HL-60 (cell line): ENCODE data around the gene PPP2CA.

Experiments
- GABPA ChIP-seq: IDR thresholded peaks from 2 replicates; pipeline ENCODE4 v1.6.1; 2012; ENCODE audit warnings: low read depth
- POLR2AphosphoS5 ChIP-seq: IDR thresholded peaks from 2 replicates; pipeline ENCODE4 v1.6.1; 2012; ENCODE audit warnings: low read depth
- SPI1 ChIP-seq: IDR thresholded peaks from 2 replicates; pipeline ENCODE4 v1.6.1; 2012; ENCODE audit warnings: low read depth, mild to moderate bottlenecking, borderline replicate concordance
- TF ChIP-seq, protein P1 (sequence below): IDR thresholded peaks from one replicate; pipeline ENCODE4 v1.5.1; 2011; ENCODE audit warnings: low read length, control low read depth, inconsistent platforms; ENCODE audit not compliant: insufficient read depth
- TF ChIP-seq, protein P2 (sequence below): IDR thresholded peaks from 2 replicates; pipeline ENCODE4 v1.6.1; 2012; ENCODE audit warnings: low read depth; ENCODE audit not compliant: insufficient replicate concordance

DNA sequence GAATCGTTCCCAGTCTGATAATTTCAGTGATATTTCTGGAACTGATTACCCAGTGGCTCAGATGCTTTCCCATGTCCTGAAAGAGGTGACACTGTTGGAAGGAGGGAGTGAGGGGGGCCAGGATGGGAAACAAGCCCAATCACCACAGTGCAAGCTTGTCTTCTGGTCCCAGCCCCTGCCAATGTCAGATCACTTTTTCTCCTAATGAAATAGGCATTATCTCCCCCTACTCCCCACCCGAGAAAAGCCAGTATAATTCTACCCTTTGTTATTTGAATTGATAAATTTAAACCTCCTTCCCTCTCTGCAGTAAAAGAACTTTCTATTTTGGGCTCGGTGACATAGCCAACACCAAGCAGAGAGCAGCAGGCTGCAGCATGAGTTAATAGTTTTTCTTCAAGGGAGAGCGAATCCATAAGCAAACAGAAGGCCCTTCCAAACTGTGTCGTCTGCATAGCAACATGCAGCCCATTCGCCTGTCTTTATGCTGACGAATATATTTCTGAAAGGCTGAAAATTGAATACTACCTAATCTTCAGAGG, 14.6 kb upstream of the PPP2CA start:
- TF ChIP-seq, protein P1, sequence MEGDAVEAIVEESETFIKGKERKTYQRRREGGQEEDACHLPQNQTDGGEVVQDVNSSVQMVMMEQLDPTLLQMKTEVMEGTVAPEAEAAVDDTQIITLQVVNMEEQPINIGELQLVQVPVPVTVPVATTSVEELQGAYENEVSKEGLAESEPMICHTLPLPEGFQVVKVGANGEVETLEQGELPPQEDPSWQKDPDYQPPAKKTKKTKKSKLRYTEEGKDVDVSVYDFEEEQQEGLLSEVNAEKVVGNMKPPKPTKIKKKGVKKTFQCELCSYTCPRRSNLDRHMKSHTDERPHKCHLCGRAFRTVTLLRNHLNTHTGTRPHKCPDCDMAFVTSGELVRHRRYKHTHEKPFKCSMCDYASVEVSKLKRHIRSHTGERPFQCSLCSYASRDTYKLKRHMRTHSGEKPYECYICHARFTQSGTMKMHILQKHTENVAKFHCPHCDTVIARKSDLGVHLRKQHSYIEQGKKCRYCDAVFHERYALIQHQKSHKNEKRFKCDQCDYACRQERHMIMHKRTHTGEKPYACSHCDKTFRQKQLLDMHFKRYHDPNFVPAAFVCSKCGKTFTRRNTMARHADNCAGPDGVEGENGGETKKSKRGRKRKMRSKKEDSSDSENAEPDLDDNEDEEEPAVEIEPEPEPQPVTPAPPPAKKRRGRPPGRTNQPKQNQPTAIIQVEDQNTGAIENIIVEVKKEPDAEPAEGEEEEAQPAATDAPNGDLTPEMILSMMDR = no peak
- TF ChIP-seq POLR2AphosphoS5 (no peak), GABPA (no peak), SPI1 (no peak)
- TF ChIP-seq, protein P2, sequence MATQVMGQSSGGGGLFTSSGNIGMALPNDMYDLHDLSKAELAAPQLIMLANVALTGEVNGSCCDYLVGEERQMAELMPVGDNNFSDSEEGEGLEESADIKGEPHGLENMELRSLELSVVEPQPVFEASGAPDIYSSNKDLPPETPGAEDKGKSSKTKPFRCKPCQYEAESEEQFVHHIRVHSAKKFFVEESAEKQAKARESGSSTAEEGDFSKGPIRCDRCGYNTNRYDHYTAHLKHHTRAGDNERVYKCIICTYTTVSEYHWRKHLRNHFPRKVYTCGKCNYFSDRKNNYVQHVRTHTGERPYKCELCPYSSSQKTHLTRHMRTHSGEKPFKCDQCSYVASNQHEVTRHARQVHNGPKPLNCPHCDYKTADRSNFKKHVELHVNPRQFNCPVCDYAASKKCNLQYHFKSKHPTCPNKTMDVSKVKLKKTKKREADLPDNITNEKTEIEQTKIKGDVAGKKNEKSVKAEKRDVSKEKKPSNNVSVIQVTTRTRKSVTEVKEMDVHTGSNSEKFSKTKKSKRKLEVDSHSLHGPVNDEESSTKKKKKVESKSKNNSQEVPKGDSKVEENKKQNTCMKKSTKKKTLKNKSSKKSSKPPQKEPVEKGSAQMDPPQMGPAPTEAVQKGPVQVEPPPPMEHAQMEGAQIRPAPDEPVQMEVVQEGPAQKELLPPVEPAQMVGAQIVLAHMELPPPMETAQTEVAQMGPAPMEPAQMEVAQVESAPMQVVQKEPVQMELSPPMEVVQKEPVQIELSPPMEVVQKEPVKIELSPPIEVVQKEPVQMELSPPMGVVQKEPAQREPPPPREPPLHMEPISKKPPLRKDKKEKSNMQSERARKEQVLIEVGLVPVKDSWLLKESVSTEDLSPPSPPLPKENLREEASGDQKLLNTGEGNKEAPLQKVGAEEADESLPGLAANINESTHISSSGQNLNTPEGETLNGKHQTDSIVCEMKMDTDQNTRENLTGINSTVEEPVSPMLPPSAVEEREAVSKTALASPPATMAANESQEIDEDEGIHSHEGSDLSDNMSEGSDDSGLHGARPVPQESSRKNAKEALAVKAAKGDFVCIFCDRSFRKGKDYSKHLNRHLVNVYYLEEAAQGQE = no peak
